WTC11 (cell line): ENCODE results near the gene RAD17. TPM values are rescaled to one million over a fixed set of nuclear protein-coding genes. Genes with fewer than 3 reads are reported as not detected.
A peak's percentile ranks its signal among the peaks of the same experiment; 100 is the strongest.

Experiments used
- ATAC-seq: fragments of 200-7000 bp; cut with Tn5 transposase; 2 replicates; pipeline ENCODE4 v1.10.0; 2021; ENCODE audit warnings: mild to moderate bottlenecking, moderate library complexity
- CTCF ChIA-PET: fragments of 300-600 bp; sonication (Branson Sonifier 250); formaldehyde crosslinking; loops from one replicate; lab custom pipeline; 2021; ENCODE audit warnings: antibody characterized with exemption; lab: Charles Lee
- POLR2A ChIA-PET: fragments of 350-600 bp; sonication (Branson Sonifier 250); formaldehyde crosslinking; loops from one replicate; lab custom pipeline; 2021; ENCODE audit warnings: antibody characterized with exemption; lab: Charles Lee
- DNase-seq: peaks from one replicate; pipeline ENCODE4 v3.0.0; 2021; ENCODE audit warnings: low spot score
- H3K27ac Mint-ChIP-seq: 2 replicates; pipeline ENCODE4 v1.8.0; 2021; ENCODE audit warnings: mixed read lengths
- H3K27me3 Mint-ChIP-seq: 2 replicates; pipeline ENCODE4 v1.8.0; 2021; ENCODE audit warnings: low read depth, mild to moderate bottlenecking, moderate library complexity, mixed read lengths
- H3K36me3 Mint-ChIP-seq: 2 replicates; pipeline ENCODE4 v1.8.0; 2021; ENCODE audit warnings: mixed read lengths
- H3K4me1 Mint-ChIP-seq: 2 replicates; pipeline ENCODE4 v1.8.0; 2022; ENCODE audit warnings: mixed read lengths
- H3K4me3 Mint-ChIP-seq: 2 replicates; pipeline ENCODE4 v1.8.0; 2021; ENCODE audit warnings: mild to moderate bottlenecking, moderate library complexity, mixed read lengths
- H3K9me3 Mint-ChIP-seq: 2 replicates; pipeline ENCODE4 v1.8.0; 2021; ENCODE audit warnings: mixed read lengths
- CREB1 ChIP-seq: sonication (generic); formaldehyde crosslinking; IDR thresholded peaks from 2 replicates; pipeline ENCODE4 v1.8.0; 2023; ENCODE audit warnings: mild to moderate bottlenecking, missing genetic modification reagents
- HMGXB4 ChIP-seq: sonication (generic); formaldehyde crosslinking; IDR thresholded peaks from 2 replicates; pipeline ENCODE4 v1.8.1; 2023; ENCODE audit warnings: mild to moderate bottlenecking, moderate library complexity, missing genetic modification reagents
- JAZF1 ChIP-seq: fragments of 250-450 bp; sonication (Bioruptor Pico); IDR thresholded peaks from 2 replicates; pipeline ENCODE4 v1.9.0; 2021; ENCODE audit warnings: moderate library complexity, mild to moderate bottlenecking, inconsistent platforms
- NR3C1 ChIP-seq: sonication (generic); formaldehyde crosslinking; conservative IDR thresholded peaks from 2 replicates; pipeline ENCODE4 v1.8.1; 2023; ENCODE audit warnings: low read depth, mild to moderate bottlenecking, missing genetic modification reagents
- PREB ChIP-seq: sonication (generic); formaldehyde crosslinking; IDR thresholded peaks from 2 replicates; pipeline ENCODE4 v1.8.1; 2022; ENCODE audit warnings: mild to moderate bottlenecking, missing genetic modification reagents, moderate library complexity, borderline replicate concordance
- SP1 ChIP-seq: sonication (generic); formaldehyde crosslinking; conservative IDR thresholded peaks from 2 replicates; pipeline ENCODE4 v1.8.1; 2022; ENCODE audit warnings: missing genetic modification reagents
- TP53 ChIP-seq: sonication (generic); formaldehyde crosslinking; IDR thresholded peaks from 2 replicates; pipeline ENCODE4 v1.8.1; 2023; ENCODE audit warnings: mild to moderate bottlenecking, missing genetic modification reagents
- ZNF138 ChIP-seq: sonication (generic); formaldehyde crosslinking; conservative IDR thresholded peaks from 2 replicates; pipeline ENCODE4 v1.8.1; 2022; ENCODE audit warnings: mild to moderate bottlenecking, moderate library complexity, missing genetic modification reagents
- ZNF219 ChIP-seq: sonication (generic); formaldehyde crosslinking; IDR thresholded peaks from 2 replicates; pipeline ENCODE4 v1.8.0; 2023; ENCODE audit warnings: missing genetic modification reagents, mild to moderate bottlenecking, borderline replicate concordance
- ZNF232 ChIP-seq: sonication (generic); formaldehyde crosslinking; IDR thresholded peaks from 2 replicates; pipeline ENCODE4 v1.8.0; 2022; ENCODE audit warnings: mild to moderate bottlenecking, missing genetic modification reagents
- ZNF423 ChIP-seq: fragments of 250-450 bp; sonication (Bioruptor Pico); IDR thresholded peaks from 2 replicates; pipeline ENCODE4 v2.1.2; 2022; ENCODE audit warnings: mild to moderate bottlenecking, moderate library complexity
- ZNF512 ChIP-seq: sonication (generic); formaldehyde crosslinking; IDR thresholded peaks from 2 replicates; pipeline ENCODE4 v1.8.1; 2022; ENCODE audit warnings: missing genetic modification reagents, borderline replicate concordance
- total RNA-seq: library from RNA; stranded (reverse); gene quantifications from 3 replicates; pipeline ENCODE4 v1.2.3, GENCODE V29; 2021
- TF ChIP-seq, protein P1 (sequence below): sonication (generic); formaldehyde crosslinking; IDR thresholded peaks from 2 replicates; pipeline ENCODE4 v1.8.0; 2023; ENCODE audit warnings: mild to moderate bottlenecking, missing genetic modification reagents
- TF ChIP-seq, protein P2 (sequence below): sonication (generic); formaldehyde crosslinking; IDR thresholded peaks from 2 replicates; pipeline ENCODE4 v1.8.0; 2023; ENCODE audit warnings: missing genetic modification reagents, mild to moderate bottlenecking, borderline replicate concordance
- TF ChIP-seq, protein P3 (sequence below): sonication (generic); formaldehyde crosslinking; IDR thresholded peaks from 2 replicates; pipeline ENCODE4 v1.8.1; 2022; ENCODE audit warnings: low read depth, missing genetic modification reagents, borderline replicate concordance

Gene RAD17
- total RNA-seq, 1 experiment from 2014 or later = 32.6 TPM

GRCh38 chr5:69350664-69351063 is 19.0 kb upstream of the RAD17 start (continued):
- TF ChIP-seq PREB = no peak
- TF ChIP-seq ZNF232 (CRISPR knock-in tag) = no peak

DNA sequence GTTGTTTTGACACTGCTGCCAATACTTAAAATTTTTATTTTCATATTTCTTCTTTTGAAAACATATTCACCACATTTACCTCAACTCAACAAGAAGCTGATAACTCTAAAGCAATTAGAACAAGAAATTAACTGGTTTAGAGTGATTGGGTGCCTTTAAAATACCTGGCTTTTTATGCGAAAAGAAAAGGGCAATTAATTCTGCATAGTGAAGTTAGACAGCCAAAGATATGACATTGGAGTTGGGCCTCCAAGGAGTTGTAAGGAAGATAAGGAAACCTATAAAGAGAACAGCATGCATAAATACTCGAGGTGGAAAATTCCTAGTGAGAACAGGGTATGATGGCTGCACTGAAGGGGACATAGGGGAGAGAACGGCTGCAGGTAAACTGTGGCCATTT is 9.9 kb upstream of the RAD17 start:
- DNase-seq (no peak), ATAC-seq (no peak)
- Mint-ChIP-seq H3K27me3 (no peaks in the 10 kb centered on the region), H3K9me3 (no peaks in the 10 kb centered on the region), H3K4me1 (no peaks in the 10 kb centered on the region), H3K27ac (no peak overlapping the region), H3K4me3 (no peak overlapping the region), H3K36me3 (peaks cover 25% of the 10 kb centered on the region)
- ChIA-PET CTCF (no interaction called here), POLR2A (no interaction called here)
- TF ChIP-seq, protein P1, sequence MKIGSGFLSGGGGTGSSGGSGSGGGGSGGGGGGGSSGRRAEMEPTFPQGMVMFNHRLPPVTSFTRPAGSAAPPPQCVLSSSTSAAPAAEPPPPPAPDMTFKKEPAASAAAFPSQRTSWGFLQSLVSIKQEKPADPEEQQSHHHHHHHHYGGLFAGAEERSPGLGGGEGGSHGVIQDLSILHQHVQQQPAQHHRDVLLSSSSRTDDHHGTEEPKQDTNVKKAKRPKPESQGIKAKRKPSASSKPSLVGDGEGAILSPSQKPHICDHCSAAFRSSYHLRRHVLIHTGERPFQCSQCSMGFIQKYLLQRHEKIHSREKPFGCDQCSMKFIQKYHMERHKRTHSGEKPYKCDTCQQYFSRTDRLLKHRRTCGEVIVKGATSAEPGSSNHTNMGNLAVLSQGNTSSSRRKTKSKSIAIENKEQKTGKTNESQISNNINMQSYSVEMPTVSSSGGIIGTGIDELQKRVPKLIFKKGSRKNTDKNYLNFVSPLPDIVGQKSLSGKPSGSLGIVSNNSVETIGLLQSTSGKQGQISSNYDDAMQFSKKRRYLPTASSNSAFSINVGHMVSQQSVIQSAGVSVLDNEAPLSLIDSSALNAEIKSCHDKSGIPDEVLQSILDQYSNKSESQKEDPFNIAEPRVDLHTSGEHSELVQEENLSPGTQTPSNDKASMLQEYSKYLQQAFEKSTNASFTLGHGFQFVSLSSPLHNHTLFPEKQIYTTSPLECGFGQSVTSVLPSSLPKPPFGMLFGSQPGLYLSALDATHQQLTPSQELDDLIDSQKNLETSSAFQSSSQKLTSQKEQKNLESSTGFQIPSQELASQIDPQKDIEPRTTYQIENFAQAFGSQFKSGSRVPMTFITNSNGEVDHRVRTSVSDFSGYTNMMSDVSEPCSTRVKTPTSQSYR = no peak
- TF ChIP-seq, protein P2, sequence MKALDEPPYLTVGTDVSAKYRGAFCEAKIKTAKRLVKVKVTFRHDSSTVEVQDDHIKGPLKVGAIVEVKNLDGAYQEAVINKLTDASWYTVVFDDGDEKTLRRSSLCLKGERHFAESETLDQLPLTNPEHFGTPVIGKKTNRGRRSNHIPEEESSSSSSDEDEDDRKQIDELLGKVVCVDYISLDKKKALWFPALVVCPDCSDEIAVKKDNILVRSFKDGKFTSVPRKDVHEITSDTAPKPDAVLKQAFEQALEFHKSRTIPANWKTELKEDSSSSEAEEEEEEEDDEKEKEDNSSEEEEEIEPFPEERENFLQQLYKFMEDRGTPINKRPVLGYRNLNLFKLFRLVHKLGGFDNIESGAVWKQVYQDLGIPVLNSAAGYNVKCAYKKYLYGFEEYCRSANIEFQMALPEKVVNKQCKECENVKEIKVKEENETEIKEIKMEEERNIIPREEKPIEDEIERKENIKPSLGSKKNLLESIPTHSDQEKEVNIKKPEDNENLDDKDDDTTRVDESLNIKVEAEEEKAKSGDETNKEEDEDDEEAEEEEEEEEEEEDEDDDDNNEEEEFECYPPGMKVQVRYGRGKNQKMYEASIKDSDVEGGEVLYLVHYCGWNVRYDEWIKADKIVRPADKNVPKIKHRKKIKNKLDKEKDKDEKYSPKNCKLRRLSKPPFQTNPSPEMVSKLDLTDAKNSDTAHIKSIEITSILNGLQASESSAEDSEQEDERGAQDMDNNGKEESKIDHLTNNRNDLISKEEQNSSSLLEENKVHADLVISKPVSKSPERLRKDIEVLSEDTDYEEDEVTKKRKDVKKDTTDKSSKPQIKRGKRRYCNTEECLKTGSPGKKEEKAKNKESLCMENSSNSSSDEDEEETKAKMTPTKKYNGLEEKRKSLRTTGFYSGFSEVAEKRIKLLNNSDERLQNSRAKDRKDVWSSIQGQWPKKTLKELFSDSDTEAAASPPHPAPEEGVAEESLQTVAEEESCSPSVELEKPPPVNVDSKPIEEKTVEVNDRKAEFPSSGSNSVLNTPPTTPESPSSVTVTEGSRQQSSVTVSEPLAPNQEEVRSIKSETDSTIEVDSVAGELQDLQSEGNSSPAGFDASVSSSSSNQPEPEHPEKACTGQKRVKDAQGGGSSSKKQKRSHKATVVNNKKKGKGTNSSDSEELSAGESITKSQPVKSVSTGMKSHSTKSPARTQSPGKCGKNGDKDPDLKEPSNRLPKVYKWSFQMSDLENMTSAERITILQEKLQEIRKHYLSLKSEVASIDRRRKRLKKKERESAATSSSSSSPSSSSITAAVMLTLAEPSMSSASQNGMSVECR = no peak
- TF ChIP-seq SP1 (CRISPR knock-in tag) = no peak
- TF ChIP-seq JAZF1 (CRISPR knock-in tag) = no peak
- TF ChIP-seq NR3C1 (CRISPR knock-in tag) = no peak
- no peak for TF ChIP-seq ZNF219 (CRISPR knock-in tag)
- TF ChIP-seq TP53 (CRISPR knock-in tag) = no peak
- no peak for TF ChIP-seq ZNF423 (CRISPR knock-in tag)

DNA sequence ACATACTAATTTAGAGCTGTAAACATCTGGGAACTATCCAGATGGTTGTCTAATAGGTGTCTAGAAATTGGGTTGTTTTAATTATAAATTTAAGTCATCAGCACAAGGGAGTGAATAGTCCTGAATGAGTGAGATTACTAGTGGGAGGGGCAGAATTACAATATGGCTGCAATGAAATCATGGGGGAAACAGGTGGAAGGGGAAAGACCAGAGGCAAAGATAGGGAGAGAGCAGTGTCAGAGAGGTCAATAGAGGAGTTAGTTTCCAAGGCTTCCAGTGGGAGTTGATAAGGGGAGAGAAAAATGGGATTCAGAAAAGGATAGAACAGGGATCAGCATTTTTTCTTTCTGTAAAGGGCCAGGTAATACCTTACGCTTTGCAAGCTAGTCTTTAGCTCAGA is 9.2 kb upstream of the RAD17 start:
- DNase-seq = no peak
- ChIA-PET CTCF (no interaction called here), POLR2A (no interaction called here)
- Mint-ChIP-seq H3K4me3 (no peak overlapping the region), H3K9me3 (no peaks in the 10 kb centered on the region), H3K4me1 (no peaks in the 10 kb centered on the region), H3K36me3 (peaks cover 32% of the 10 kb centered on the region), H3K27ac (peak overlapping the region; percentile 4; the same call in 1 of the 2 replicates), H3K27me3 (no peaks in the 10 kb centered on the region)
- ATAC-seq = no peak
- TF ChIP-seq HMGXB4 = no peak
- TF ChIP-seq CREB1 (CRISPR knock-in tag) = no peak
- no peak for TF ChIP-seq ZNF512 (CRISPR knock-in tag)
- no peak for TF ChIP-seq ZNF138
- TF ChIP-seq, protein P3, sequence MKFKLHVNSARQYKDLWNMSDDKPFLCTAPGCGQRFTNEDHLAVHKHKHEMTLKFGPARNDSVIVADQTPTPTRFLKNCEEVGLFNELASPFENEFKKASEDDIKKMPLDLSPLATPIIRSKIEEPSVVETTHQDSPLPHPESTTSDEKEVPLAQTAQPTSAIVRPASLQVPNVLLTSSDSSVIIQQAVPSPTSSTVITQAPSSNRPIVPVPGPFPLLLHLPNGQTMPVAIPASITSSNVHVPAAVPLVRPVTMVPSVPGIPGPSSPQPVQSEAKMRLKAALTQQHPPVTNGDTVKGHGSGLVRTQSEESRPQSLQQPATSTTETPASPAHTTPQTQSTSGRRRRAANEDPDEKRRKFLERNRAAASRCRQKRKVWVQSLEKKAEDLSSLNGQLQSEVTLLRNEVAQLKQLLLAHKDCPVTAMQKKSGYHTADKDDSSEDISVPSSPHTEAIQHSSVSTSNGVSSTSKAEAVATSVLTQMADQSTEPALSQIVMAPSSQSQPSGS (CRISPR knock-in tag) = no peak
